HG02642 (cell line): ENCODE data around the gene CCDC85B.

Experiments
- ATAC-seq: cut with Tn5 transposase; IDR thresholded peaks from one replicate; pipeline ENCODE4 v1.9.1; 2021; ENCODE audit warnings: mild to moderate bottlenecking; ENCODE audit not compliant: unreplicated experiment, poor library complexity

The CCDC85B gene

DNA sequence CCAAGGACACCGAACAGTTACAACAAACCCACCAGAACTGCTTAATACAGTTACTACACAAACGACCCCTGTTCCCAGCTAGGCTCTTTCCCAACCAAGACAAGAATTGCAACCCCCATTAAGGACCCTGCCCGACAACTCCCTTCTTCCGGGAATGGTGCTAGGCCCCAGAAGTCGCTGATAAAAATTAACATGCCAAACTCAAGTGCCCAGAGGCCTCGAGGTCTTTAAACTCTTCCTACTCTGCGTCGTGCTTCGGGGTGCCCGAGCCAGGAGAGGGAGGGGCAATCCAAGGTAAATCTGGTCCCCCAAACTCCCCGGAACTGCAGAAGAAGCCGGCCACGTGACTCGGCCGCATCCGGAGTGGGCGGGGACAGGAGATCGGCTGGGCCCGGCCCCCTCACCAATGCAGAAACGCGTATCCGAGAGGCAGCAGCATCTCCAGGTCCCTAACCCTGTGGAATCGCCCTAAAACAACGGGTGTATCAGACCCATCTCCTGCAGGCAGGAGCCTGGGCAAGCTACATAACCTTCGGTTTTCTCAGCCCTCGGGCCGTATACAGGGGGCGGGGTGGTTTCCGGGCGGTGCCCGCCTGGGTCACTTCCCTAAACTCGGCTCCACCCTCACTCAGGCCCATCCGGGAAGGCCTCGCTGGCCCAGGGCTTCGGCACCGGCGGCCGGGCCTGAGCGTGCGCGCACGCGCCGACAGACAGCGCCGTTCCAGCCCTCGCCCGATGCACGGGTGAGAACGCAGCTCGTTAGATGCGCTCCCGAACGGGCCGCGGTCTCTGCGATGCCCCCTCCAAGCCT lies 33.6 kb upstream of the CCDC85B start:
- peak; percentile 22 for ATAC-seq

DNA sequence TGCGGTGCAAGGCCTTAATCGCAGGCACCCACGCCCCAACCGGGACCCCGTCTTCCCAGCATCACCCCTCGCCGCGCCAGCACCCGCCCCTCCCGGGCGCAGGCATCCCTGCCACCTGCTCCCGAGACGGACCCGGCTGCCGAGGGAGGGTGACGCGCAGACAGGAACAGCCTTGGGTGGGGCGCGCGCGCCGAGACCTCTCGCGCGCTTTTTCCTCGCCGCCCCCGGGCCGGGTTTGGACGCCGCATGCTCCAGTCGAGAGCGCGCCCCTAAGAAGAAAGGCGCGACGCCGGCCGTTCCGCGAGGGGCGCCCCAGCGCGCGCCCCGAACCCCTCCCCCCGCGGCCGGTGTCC lies 33.0 kb upstream of the CCDC85B start:
- ATAC-seq: peak; percentile 3

DNA sequence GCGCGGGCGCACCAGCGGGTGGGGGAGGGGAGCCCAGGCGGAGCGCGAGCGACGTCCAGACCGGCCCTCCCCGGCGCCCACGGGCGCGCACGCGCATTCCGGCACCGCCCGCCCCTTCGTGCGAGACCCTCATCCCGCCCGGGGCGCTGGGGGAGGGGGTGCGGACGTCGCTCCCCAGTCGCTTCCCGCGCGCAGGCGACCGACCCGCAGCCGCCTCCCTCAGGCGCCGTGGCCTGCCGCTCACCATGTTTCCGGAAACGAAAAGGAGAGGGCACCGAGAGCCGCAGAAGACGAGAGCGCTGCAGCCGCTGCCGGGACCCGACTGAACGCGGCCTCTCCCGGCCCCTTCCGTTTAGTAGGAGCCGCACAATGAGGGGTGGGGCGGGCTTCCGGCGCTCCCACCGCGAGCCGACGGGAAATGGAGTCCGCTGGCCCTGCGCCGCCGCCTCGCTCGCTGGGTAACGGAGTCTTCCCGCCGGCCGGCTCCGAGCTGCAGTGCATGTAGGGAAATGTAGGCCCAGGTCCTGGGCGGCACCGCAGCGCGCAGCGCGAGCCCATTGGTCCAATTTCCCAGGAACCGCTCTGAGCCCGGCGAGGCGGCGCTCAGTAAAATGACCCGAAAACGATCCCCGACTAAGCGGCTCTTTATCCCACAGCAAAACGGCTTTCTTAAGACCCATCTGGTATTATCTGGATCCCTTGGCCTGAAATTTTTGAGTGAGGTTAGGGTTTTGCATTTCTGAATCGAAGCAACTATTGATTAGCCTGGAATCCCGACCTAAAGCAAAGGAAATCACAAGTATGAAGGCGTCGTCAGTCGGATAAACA lies 32.4 kb upstream of the CCDC85B start, which contains the start of gene CFL1:
Gene CFL1 (minus strand): TSS at position 328 of the 828 bp plus-strand sequence. CDS start 81 bp downstream, at position 247.
- ATAC-seq: peak; percentile 55

DNA sequence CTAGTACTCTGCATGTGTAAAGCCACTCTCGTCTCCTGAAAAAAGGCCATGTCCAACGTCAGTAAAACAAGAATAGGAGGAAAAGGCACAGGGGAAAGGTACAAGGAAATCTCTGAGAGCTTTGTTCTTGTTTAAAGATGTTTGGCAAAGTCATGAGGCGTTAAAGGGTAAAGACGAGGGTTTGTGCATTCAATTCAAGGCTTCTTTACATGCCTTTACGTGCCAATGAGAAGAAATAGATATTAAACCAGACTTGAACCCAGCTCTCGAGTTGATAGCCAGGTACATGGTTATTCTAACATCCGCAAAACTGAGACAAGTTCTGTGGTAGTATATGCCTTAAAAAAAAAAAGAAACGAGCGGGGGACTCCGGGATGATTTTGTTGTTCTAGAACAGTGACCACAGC lies 31.8 kb upstream of the CCDC85B start:
- ATAC-seq: no peak

DNA sequence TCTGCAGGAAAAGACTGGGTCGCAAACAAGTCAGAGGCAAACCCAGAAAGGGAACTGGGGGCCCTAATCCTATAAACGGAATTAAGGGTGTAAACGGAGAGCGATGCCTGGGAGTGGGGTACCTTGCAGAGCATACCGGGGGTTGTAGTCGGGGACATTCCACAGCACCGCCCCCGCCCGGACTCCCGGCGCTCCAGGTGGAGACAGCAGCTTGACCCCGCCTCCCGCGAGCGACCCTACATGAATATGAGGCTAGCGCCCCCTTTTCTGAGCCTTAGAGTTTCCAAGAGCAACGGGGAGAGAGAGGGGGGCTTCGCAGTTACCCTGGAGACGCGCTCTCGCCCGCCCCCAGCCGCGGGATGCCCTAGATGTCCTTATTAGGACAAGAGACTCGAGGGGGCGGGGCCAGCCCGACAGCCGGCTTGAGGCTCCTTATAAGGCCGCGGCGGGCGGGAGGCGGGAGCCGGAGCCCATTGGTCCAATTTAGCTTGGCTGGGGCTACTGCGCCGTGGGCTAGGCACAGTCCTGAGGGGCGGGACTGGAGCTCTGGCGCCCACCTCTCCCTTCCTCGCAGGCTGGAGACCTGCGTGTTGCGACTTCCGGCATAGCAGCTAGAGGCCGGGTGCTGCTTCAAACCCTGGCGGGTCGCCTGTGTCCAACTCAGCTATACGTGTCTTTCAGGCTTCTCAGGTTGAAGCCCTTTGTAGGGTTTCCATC lies 31.2 kb upstream of the CCDC85B start:
- ATAC-seq: peak; percentile 50

DNA sequence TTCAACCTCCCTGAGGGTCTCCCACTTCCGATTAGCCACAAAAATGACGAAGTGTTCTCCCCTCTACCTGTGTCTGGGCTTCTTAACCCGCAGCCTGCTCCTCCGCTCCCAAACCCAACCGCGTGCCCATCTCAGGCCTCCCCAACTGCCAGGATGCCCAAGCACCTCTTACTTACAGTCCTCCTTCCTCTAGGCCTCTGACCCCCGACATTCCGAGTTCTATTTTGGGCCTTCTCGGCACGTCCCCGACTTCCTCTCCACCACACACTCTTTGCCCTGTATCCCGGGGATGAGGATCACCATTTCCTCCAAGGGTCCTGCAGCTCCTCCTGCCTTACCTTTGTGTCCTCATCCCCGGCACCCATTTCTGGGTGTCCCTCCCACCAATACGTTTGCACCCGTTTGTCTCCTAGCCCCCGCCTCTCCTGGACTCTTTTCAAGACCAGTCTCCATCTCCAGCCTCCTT lies 30.6 kb upstream of the CCDC85B start:
- ATAC-seq: no peak

DNA sequence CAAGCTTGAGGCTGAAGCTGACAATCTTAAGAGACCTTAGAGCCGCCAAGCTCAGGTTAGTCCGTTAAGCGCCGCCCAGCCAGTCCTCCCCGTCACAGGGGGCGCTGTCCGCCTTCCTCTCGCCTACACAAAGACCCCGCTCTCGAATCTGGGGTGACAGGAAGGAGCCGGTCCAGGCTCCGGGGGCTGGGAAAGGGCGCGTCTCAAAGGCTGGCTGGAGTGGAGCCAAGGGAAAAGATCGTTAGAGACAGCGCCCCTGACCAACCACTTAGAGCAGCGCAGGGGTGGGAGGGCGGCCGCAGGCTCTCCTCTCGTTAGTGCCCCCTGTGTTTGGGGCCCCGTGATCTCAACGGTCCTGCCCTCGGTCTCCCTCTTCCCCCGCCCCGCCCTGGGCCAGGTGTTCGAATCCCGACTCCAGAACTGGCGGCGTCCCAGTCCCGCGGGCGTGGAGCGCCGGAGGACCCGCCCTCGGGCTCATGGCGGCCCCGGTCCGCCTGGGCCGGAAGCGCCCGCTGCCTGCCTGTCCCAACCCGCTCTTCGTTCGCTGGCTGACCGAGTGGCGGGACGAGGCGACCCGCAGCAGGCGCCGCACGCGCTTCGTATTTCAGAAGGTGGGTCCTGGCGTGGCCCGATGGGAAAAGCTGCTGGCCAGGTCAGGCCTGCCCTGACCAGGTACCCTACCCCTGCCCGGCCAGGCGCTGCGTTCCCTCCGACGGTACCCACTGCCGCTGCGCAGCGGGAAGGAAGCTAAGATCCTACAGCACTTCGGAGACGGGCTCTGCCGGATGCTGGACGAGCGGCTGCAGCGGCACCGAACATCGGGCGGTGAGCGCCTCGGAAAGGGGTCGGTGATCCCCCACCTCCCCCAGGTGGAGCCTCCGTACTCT lies 30.0 kb upstream of the CCDC85B start, which contains the start of gene MUS81:
Gene MUS81 (plus strand): TSS at position 156 of the 887 bp plus-strand sequence. CDS start 321 bp downstream, at position 477.
- ATAC-seq: peak; percentile 33

DNA sequence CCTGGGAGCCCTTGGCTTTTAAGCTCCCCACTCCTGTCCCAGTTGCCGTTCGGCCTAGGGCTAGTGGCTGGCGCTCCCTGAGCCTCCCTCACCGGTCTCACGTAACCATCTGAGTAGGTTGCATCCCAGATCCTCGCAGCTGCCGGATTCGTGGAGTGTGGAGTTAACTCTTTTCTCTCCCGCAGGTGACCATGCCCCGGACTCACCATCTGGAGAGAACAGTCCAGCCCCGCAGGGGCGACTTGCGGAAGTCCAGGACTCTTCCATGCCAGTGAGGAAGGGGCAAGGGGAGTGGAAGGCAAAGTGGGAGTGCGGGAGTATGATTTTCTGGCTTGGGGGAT lies 29.3 kb upstream of the CCDC85B start:
- ATAC-seq: no peak

DNA sequence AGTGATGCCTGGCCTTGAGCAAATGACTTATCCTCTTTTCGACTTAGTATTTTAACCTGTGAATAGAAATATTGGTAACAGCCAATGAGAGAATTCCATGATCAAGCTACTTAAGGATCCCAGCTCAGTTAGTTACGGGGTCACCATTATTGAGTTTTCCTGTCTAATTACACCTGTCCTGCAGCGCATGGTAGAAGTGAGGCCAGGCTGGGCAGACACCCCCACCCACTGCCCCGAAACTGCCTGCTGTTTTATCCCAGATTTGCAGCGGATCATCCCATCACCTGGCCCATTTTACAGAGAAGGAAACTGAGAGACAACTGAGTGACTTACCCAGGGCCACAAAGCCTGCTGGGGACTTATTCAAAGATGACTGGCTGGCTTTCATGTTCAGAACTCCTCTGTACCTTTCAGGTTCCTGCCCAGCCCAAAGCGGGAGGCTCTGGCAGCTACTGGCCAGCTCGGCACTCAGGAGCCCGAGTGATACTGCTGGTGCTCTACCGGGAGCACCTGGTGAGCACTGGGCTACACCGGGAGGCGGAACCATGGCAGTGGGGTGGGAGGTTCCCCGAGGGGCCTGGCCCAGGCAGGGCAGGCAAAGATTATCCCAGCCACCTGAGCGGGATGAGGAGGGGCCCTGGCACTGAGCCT lies 28.8 kb upstream of the CCDC85B start:
- no peak for ATAC-seq

DNA sequence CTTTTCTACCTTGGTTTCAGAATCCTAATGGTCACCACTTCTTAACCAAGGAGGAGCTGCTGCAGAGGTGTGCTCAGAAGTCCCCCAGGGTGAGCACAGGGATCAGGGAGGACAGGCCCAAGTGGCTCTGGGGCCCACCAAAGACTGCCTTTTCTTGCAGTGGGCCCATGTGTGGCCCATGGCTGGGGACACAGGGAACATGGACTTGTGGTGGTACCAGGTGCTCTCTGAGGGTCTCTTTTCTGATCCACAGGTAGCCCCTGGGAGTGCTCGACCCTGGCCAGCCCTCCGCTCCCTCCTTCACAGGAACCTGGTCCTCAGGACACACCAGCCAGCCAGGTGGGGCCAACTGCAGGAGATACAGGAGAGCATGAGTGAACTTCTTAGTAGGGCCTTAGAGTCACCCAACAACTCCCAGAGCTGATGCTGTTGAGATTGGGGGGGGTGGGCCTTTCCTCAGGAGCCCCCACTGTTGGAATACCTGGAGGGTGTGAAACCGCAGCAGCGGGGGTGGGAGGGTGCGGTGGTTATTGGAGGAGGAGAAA lies 28.2 kb upstream of the CCDC85B start:
- no peak for ATAC-seq

DNA sequence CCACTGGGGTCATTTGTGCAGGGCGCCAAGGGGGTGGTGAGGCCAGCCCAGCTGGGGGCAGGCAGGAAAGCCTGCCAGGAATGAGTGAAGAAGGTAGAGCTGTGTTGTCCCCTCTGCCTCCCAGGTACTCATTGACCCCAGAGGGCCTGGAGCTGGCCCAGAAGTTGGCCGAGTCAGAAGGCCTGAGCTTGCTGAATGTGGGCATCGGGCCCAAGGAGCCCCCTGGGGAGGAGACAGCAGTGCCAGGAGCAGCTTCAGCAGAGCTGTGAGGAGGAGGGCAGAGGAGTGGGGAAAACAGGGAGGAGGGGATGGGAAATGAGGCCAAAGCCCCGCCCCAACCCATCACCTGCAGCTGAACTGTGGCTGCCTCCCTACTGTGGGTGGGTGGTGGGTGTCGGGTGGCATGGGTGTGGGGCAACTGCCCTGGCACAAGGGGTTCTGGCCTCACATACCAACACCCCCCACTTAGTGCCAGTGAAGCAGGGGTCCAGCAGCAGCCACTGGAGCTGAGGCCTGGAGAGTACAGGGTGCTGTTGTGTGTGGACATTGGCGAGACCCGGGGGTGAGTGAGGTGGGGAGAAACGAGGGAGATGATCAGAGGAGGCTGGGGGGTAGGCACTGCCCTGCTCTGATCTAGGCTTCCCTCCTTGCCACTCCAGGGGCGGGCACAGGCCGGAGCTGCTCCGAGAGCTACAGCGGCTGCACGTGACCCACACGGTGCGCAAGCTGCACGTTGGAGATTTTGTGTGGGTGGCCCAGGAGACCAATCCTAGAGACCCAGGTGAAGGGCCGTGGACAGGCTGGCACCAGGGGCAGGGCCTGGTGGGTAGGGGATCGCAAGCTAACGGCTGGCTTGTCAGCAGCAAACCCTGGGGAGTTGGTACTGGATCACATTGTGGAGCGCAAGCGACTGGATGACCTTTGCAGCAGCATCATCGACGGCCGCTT lies 27.3 kb upstream of the CCDC85B start:
- ATAC-seq: no peak

DNA sequence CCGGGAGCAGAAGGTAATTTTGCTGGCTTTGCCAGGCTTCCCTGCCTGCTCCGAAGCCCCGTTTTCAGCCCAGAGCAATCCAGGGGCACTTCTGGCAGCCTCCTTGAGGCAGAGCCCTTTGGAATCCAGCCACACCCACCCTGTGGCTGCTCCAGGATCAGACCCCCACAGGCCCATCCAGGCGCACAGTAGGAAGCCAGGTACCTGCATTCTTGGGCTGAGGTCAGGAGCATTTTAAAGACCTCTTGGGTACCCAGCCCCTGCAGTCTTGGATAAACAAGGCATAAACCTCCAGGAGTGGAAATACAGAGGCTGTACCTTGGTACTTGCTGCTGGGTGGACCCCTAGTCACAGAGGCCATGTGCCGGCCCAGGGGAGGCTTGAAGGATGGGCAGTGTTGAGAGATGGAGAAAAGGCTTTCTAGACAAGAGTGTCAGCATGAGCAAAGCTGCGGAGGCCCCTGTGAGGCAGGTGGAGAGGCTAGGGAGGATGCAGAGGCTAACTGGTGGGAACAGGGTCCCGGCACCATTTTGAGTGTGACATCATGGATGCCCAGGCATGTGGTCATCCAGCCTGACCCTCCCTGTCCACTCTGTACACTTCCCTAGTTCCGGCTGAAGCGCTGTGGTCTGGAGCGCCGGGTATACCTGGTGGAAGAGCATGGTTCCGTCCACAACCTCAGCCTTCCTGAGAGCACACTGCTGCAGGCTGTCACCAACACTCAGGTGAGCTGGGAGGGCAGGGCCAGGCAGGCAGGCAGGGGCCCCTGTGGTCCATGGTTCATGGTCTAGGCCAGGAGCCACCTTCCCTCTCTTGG lies 26.4 kb upstream of the CCDC85B start:
- ATAC-seq: no peak

DNA sequence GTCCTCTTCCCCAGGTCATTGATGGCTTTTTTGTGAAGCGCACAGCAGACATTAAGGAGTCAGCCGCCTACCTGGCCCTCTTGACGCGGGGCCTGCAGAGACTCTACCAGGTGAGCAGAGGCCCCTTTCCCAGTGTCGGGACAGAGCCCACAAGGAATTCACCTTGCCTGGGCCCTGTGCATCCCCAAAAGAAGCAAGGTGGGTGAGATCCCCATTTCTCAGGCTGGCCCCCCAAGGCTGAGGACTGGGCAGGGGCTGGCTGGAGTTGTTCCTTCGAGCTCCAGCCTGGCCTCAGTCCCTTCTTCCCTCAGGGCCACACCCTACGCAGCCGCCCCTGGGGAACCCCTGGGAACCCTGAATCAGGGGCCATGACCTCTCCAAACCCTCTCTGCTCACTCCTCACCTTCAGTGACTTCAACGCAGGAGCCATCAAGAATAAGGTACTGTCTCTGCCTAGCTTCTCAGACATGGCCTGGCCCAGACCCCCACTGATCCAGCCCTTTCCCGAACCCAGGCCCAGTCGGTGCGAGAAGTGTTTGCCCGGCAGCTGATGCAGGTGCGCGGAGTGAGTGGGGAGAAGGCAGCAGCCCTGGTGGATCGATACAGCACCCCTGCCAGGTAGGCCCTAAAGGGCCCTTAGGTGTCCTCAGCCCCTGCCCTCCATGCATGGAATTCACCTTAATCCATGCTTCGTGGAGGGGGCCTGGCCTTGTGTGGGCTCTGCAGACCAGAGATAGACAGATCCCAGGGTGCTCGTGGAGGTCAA lies 25.6 kb upstream of the CCDC85B start:
- no peak for ATAC-seq

DNA sequence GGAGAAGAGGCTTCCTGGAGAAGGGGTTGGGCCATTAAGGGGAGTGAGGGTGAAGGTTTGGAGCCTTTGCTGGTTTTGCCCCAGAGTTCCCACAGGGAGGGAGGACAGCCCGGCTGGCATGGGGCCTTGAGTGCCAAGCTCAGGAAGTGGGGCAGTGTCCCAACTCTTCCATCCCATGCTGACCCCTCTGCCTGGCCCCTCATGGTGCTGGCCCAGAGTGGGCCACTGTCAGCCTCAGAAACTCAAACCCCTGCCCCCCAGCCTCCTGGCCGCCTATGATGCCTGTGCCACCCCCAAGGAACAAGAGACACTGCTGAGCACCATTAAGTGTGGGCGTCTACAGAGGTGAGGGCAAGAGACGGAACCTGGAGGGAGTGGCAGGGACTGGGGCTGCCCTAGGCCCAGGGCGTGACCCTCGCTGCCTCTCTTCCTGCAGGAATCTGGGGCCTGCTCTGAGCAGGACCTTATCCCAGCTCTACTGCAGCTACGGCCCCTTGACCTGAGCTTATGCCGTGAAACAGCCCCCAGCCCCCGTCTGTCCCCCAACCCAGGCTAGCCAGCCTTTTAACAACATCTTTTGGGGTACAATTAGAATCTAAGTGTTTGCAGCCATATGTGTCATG lies 24.8 kb upstream of the CCDC85B start:
- no peak for ATAC-seq

DNA sequence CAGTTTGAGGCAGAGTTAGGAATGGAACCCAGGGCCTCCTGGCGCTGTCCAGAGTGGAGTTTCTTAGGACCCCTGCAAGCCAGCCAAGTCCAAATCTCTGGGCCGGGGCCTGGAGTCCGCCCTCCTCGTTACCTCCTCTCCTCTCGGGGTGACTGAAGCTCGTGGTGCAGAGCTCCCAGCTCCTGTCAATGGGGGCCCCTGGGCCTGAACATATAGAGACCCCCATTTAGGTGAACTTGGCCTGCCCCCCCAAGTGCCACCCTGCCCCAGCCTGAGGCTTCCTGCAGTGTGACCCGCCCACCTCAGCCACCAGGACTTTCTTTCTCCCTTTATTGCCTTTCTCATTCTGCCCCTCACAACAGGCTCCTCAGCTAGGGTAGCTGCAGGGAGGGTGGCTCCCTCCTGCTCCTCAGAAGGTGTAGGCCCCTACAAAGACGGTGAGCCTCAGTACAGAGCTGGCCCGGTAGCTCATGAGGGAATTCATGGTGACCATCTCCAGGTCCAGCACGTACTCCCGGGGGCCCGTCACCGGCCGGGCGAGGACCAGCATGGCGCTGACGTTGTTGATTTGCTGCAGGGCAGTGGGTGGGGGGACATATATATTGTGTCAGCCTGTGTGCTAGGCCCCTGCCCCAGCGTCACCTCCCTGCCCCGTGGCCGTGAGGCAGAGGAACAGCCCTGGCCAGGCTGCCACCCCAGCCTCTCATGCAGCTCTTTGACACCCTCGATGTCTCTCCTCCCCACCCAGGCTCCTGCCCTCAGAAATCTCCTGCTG lies 23.8 kb upstream of the CCDC85B start:
- no peak for ATAC-seq
